Measurements from ENCODE around the gene FLT3LG.
"Not testable (repeated sequence)": the region's sequence is repeated elsewhere in the genome, so short reads cannot be mapped to it uniquely, and the experiment has no call there.

Gene FLT3LG

GRCh38 chr19:49456326-49456725, 17.7 kb upstream of the FLT3LG start:
- Histone ChIP-seq H3K4me1 (no peaks in the 10 kb centered on the region), H3K4me3 (ENCODE audit: low read depth, low read length) (no peak overlapping the region), H3K36me3 (no peaks in the 10 kb centered on the region), H3K9me3 (no peaks in the 10 kb centered on the region), H3K27me3 (no peaks in the 10 kb centered on the region)
- DNase-seq = no peak
- TF ChIP-seq CTCF (IDR thresholded peaks at IDR 0.05; ENCODE audit: low read depth, low read length) = no peak

GRCh38 chr19:49458567-49458903, 15.5 kb upstream of the FLT3LG start:
- peak; percentile 53 for DNase-seq
- no peaks in the 10 kb centered on the region for H3K4me1 ChIP-seq
- no peaks in the 10 kb centered on the region for H3K27me3 ChIP-seq
- no peak for TF ChIP-seq CTCF (IDR thresholded peaks at IDR 0.05; ENCODE audit: low read depth, low read length)
- no peaks in the 10 kb centered on the region for H3K9me3 ChIP-seq
- 0 out of 2 replicates have a peak, but pooled peaks cover 3% of the 10 kb centered on the region for H3K36me3 ChIP-seq
- H3K4me3 ChIP-seq (ENCODE audit: low read depth, low read length) = no peak overlapping the region

GRCh38 chr19:49459388-49459787, 14.6 kb upstream of the FLT3LG start:
- H3K4me3 ChIP-seq (ENCODE audit: low read depth, low read length) = no peak overlapping the region
- H3K9me3 ChIP-seq = no peaks in the 10 kb centered on the region
- no peaks in the 10 kb centered on the region for H3K4me1 ChIP-seq
- 0 out of 2 replicates have a peak, but pooled peaks cover 3% of the 10 kb centered on the region for H3K36me3 ChIP-seq
- H3K27me3 ChIP-seq = no peaks in the 10 kb centered on the region
- DNase-seq = no peak
- TF ChIP-seq CTCF (IDR thresholded peaks at IDR 0.05; ENCODE audit: low read depth, low read length) = no peak

- H3K9me3 ChIP-seq; H3K4me3 ChIP-seq (ENCODE audit: low read depth, low read length); H3K4me1 ChIP-seq; H3K27me3 ChIP-seq; DNase-seq; H3K36me3 ChIP-seq: not testable (repeated sequence)
Observed at GRCh38 chr19:49461130-49461529, 12.9 kb upstream of the FLT3LG start.

GRCh38 chr19:49461656-49462055, 12.4 kb upstream of the FLT3LG start:
- Histone ChIP-seq H3K9me3 (no peaks in the 10 kb centered on the region), H3K27me3 (no peaks in the 10 kb centered on the region), H3K4me3 (ENCODE audit: low read depth, low read length) (no peak overlapping the region), H3K36me3 (0 out of 2 replicates have a peak, but pooled peaks cover 3% of the 10 kb centered on the region), H3K4me1 (no peaks in the 10 kb centered on the region)
- DNase-seq = no peak
- no peak for TF ChIP-seq CTCF (IDR thresholded peaks at IDR 0.05; ENCODE audit: low read depth, low read length)

GRCh38 chr19:49462492-49462891, 11.5 kb upstream of the FLT3LG start:
- Histone ChIP-seq H3K9me3 (no peaks in the 10 kb centered on the region), H3K36me3 (0 out of 2 replicates have a peak, but pooled peaks cover 3% of the 10 kb centered on the region), H3K27me3 (no peaks in the 10 kb centered on the region), H3K4me1 (no peaks in the 10 kb centered on the region), H3K4me3 (ENCODE audit: low read depth, low read length) (no peak overlapping the region)
- DNase-seq = no peak
- TF ChIP-seq CTCF (IDR thresholded peaks at IDR 0.05; ENCODE audit: low read depth, low read length) = no peak

All from BE2C (cell line).